ENCODE results near the gene UBE2Z. TPM values are rescaled to one million over a fixed set of nuclear protein-coding genes. Genes with fewer than 3 reads are reported as not detected.

The UBE2Z gene
- total and polyA plus RNA-seq, 2 of the 8 experiments (the other 6 are each of a cell fraction or from before 2014, with no cell fraction given), result 73.4 to 75.9 TPM

DNA sequence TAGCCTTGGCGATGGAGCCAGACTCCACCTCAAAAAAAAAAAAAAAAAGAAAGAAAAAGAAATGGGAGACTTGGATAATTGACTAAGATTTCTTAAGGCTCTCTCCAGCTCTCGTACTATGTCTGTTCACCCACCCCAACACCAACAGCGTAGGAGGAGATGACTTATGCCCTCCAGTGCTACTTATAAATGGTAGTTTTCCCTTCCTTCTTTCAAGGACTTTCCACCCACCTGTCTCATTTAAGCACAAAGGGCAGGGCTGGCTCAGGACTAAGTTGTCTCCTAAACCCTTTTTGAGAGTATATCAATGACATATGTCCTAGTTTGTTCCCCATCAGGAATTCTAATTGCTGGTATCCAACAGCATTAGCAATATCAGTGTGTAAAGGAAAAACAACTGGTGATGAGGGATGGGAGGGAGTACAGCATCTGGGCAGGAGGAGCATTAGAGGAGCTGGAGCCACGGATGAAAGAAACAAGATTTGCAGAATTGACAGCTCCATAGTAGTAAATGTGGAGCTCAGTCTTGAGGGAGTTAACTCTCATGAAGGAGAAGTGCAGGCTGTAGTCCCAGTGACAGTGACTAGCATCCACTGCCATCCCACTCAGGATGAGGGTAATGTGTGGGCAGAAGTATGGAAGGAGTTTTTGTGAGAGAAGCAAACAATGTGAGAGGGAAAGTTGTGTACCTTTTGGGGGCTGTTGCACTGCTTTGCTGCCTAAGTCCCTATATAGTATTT, 17.2 kb downstream of the UBE2Z start (continued):
- TF ChIP-seq, protein P1, sequence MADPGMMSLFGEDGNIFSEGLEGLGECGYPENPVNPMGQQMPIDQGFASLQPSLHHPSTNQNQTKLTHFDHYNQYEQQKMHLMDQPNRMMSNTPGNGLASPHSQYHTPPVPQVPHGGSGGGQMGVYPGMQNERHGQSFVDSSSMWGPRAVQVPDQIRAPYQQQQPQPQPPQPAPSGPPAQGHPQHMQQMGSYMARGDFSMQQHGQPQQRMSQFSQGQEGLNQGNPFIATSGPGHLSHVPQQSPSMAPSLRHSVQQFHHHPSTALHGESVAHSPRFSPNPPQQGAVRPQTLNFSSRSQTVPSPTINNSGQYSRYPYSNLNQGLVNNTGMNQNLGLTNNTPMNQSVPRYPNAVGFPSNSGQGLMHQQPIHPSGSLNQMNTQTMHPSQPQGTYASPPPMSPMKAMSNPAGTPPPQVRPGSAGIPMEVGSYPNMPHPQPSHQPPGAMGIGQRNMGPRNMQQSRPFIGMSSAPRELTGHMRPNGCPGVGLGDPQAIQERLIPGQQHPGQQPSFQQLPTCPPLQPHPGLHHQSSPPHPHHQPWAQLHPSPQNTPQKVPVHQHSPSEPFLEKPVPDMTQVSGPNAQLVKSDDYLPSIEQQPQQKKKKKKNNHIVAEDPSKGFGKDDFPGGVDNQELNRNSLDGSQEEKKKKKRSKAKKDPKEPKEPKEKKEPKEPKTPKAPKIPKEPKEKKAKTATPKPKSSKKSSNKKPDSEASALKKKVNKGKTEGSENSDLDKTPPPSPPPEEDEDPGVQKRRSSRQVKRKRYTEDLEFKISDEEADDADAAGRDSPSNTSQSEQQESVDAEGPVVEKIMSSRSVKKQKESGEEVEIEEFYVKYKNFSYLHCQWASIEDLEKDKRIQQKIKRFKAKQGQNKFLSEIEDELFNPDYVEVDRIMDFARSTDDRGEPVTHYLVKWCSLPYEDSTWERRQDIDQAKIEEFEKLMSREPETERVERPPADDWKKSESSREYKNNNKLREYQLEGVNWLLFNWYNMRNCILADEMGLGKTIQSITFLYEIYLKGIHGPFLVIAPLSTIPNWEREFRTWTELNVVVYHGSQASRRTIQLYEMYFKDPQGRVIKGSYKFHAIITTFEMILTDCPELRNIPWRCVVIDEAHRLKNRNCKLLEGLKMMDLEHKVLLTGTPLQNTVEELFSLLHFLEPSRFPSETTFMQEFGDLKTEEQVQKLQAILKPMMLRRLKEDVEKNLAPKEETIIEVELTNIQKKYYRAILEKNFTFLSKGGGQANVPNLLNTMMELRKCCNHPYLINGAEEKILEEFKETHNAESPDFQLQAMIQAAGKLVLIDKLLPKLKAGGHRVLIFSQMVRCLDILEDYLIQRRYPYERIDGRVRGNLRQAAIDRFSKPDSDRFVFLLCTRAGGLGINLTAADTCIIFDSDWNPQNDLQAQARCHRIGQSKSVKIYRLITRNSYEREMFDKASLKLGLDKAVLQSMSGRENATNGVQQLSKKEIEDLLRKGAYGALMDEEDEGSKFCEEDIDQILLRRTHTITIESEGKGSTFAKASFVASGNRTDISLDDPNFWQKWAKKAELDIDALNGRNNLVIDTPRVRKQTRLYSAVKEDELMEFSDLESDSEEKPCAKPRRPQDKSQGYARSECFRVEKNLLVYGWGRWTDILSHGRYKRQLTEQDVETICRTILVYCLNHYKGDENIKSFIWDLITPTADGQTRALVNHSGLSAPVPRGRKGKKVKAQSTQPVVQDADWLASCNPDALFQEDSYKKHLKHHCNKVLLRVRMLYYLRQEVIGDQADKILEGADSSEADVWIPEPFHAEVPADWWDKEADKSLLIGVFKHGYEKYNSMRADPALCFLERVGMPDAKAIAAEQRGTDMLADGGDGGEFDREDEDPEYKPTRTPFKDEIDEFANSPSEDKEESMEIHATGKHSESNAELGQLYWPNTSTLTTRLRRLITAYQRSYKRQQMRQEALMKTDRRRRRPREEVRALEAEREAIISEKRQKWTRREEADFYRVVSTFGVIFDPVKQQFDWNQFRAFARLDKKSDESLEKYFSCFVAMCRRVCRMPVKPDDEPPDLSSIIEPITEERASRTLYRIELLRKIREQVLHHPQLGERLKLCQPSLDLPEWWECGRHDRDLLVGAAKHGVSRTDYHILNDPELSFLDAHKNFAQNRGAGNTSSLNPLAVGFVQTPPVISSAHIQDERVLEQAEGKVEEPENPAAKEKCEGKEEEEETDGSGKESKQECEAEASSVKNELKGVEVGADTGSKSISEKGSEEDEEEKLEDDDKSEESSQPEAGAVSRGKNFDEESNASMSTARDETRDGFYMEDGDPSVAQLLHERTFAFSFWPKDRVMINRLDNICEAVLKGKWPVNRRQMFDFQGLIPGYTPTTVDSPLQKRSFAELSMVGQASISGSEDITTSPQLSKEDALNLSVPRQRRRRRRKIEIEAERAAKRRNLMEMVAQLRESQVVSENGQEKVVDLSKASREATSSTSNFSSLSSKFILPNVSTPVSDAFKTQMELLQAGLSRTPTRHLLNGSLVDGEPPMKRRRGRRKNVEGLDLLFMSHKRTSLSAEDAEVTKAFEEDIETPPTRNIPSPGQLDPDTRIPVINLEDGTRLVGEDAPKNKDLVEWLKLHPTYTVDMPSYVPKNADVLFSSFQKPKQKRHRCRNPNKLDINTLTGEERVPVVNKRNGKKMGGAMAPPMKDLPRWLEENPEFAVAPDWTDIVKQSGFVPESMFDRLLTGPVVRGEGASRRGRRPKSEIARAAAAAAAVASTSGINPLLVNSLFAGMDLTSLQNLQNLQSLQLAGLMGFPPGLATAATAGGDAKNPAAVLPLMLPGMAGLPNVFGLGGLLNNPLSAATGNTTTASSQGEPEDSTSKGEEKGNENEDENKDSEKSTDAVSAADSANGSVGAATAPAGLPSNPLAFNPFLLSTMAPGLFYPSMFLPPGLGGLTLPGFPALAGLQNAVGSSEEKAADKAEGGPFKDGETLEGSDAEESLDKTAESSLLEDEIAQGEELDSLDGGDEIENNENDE (IDR thresholded peaks at IDR 0.05; ENCODE audit: insufficient replicate concordance, low read length), result no peak
- TF ChIP-seq SIX5 (IDR thresholded peaks at IDR 0.05; ENCODE audit: low read depth, low read length), result no peak
- no peak for TF ChIP-seq CHD2 (IDR thresholded peaks at IDR 0.05; ENCODE audit: low read length)
- TF ChIP-seq RFX5 (IDR thresholded peaks at IDR 0.05; ENCODE audit: borderline replicate concordance, low read depth, low read length), result no peak
- no peak for TF ChIP-seq TCF12 (IDR thresholded peaks at IDR 0.05; ENCODE audit: low read depth, low read length)
- TF ChIP-seq RXRA (IDR thresholded peaks at IDR 0.05; ENCODE audit: insufficient read depth, low read depth, low read length), result no peak
- TF ChIP-seq, protein P2, sequence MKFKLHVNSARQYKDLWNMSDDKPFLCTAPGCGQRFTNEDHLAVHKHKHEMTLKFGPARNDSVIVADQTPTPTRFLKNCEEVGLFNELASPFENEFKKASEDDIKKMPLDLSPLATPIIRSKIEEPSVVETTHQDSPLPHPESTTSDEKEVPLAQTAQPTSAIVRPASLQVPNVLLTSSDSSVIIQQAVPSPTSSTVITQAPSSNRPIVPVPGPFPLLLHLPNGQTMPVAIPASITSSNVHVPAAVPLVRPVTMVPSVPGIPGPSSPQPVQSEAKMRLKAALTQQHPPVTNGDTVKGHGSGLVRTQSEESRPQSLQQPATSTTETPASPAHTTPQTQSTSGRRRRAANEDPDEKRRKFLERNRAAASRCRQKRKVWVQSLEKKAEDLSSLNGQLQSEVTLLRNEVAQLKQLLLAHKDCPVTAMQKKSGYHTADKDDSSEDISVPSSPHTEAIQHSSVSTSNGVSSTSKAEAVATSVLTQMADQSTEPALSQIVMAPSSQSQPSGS (IDR thresholded peaks at IDR 0.05; ENCODE audit: low read length), result no peak
- TF ChIP-seq SP1 (IDR thresholded peaks at IDR 0.05; ENCODE audit: low read depth, low read length), result no peak
- TF ChIP-seq RAD21 (IDR thresholded peaks at IDR 0.05 in 1 of 2, conservative IDR thresholded peaks at IDR 0.05 in 1 of 2; ENCODE audit: low read depth in 2 of 2, low read length in 2 of 2), result no peak
